Spleen (tissue), 11 donors: ENCODE data around the gene AKR1C2. TPM values are rescaled to one million over a fixed set of nuclear protein-coding genes. Genes with fewer than 3 reads are reported as not detected.
"Not testable (repeated sequence)": the region's sequence is repeated elsewhere in the genome, so short reads cannot be mapped to it uniquely, and the experiment has no call there.

ENCODE experiments used
- DNase-seq: peaks from one replicate; pipeline ENCODE4 v3.0.0-alpha.2; 2020
- H3K27ac ChIP-seq, 8 donors: fragments of 200-600 bp; sonication (generic) in 7 of 8; 1 replicate in 4 of 8; 2 replicates in 4 of 8; pipeline versions ENCODE4 v1.5.0 to v1.8.0; 2016 to 2021; ENCODE audit warnings: inconsistent platforms in 4 of 8, mild to moderate bottlenecking in 4 of 8, moderate library complexity in 1 of 8
- H3K27me3 ChIP-seq, 7 donors: fragments of 200-600 bp; sonication (generic) in 6 of 7; replicated peaks in 1 of 7; 1 replicate in 4 of 7; 2 replicates in 3 of 7; pipeline versions ENCODE4 v1.5.0 to v1.8.0; 2016 to 2021; ENCODE audit warnings: inconsistent platforms in 3 of 7, mild to moderate bottlenecking in 1 of 7
- H3K36me3 ChIP-seq, 6 donors: fragments of 200-600 bp; sonication (generic) in 5 of 6; 1 replicate in 4 of 6; 2 replicates in 2 of 6; pipeline versions ENCODE4 v1.5.0 to v1.8.0; 2016 to 2021; ENCODE audit warnings: inconsistent platforms in 2 of 6
- H3K4me1 ChIP-seq, 6 donors: fragments of 200-600 bp; sonication (generic) in 5 of 6; 1 replicate in 3 of 6; 2 replicates in 3 of 6; pipeline versions ENCODE4 v1.5.0 to v1.8.0; 2016 to 2021; ENCODE audit warnings: inconsistent platforms in 3 of 6
- H3K4me3 ChIP-seq, 8 donors: fragments of 200-600 bp; sonication (generic) in 7 of 8; 1 replicate in 4 of 8; 2 replicates in 4 of 8; pipeline versions ENCODE4 v1.5.0 to v1.8.0; 2016 to 2021; ENCODE audit warnings: inconsistent platforms in 4 of 8, mild to moderate bottlenecking in 4 of 8, moderate library complexity in 2 of 8
- H3K9me3 ChIP-seq, 8 donors: fragments of 200-600 bp; sonication (generic) in 7 of 8; 1 replicate in 4 of 8; 2 replicates in 4 of 8; pipeline versions ENCODE4 v1.5.0 to v1.8.0; 2016 to 2021; ENCODE audit warnings: inconsistent platforms in 4 of 8
- POLR2A ChIP-seq, 3 donors: fragments of 450-650 bp; IDR thresholded peaks; one replicate each; pipeline ENCODE4 v1.5.1; 2017; ENCODE audit warnings: antibody characterized with exemption in 3 of 3, mild to moderate bottlenecking in 1 of 3
- POLR2AphosphoS5 ChIP-seq, 3 donors: sonication (generic); formaldehyde crosslinking; IDR thresholded peaks; one replicate each; pipeline ENCODE4 v1.5.1; 2017; ENCODE audit warnings: antibody characterized with exemption in 3 of 3
- WGBS, 5 donors: extraction: QIAGEN DNeasy Blood & Tissue Kit in 3 of 5; methylation state at CpG; one replicate each; pipeline versions ENCODE4 v1.1.5 to v1.1.7; 2013 to 2018; 5-methylcytosine and 5-hydroxymethylcytosine counted together
- intact Hi-C: fragments of 100-400 bp; cut with DNase I; formaldehyde crosslinking; loops from one replicate; pipeline ENCODE4 v1.15.0; 2023; ENCODE audit warnings: low total_unique reads
- polyA plus RNA-seq, 3 donors: library from polyadenylated mRNA; stranded (reverse); fragments of 200-250 nt; gene quantifications; one replicate each; pipeline ENCODE4 v1.2.1, GENCODE V29; 2013
- total RNA-seq, 7 donors: library from RNA; depleted of rRNA in 3 of 7; stranded (reverse); fragments of >200 nt in 3 of 7; fragmentation: NEBNext Ultra II Directional in 4 of 7; extraction: Animal tissue kit (Norgen Biotek cat#: 25700) in 4 of 7; gene quantifications; one replicate each; pipeline versions ENCODE4 v1.1.0 to v1.2.1, GENCODE V29; 2016 to 2021
- TF ChIP-seq, protein P1 (sequence below), 11 experiments: fragments of 200-600 bp in 7 of 11; fragments of 450-650 bp in 4 of 11; sonication (generic) in 4 of 11; IDR thresholded peaks in 8 of 11; conservative IDR thresholded peaks in 3 of 11; 1 replicate in 7 of 11; 2 replicates in 4 of 11; pipeline versions ENCODE4 v1.4.0 to v1.8.0; 2016 to 2021; ENCODE audit warnings: antibody characterized with exemption in 11 of 11, inconsistent platforms in 4 of 11, mild to moderate bottlenecking in 1 of 11
- donor health status: healthy with polysubstance abuse.
- donor health status: DM: no; HTN: no; CAD: no; lungs with moderate emphysema.
- donor health status: DM: no; HTN: no; CAD: no.
- donor health status: Bipolar disorder and iron deficiency.
- donor health status: healthy.
- donor health status: DM: no; HTN: no; CAD: no.
- donor health status: DM: yes; HTN: yes; CAD: no.

AKR1C2 gene
- total and polyA plus RNA-seq, 10 donors, result 0.60 to 3.6 (median 2.1) TPM; not detected in 1

DNA sequence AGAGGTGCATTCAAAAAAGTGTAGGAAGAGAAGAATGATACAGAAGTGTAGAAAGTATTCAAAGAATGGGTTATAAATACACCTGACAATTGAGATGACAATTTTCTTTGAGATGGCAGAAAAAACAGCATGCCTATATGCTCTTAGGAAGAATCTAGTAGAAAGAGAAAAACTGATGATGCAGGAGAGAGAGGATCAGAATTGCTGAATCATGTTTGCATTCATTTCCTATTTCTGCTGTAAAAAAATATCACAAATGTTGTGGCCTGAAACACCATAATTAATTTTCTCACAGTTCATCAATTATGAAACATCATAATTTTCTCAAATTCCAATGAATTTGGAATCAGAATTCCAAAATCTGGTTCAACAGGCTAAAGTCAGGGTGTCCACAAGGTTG, 50.3 kb downstream of the AKR1C2 start:
- no peak for DNase-seq
- no peak overlapping the region for H3K4me3 ChIP-seq
- no peaks in the 10 kb centered on the region for H3K36me3 ChIP-seq
- no peaks in the 10 kb centered on the region for H3K9me3 ChIP-seq
- intact Hi-C loops, result no loop called here
- no peak overlapping the region for H3K27ac ChIP-seq
- H3K27me3 ChIP-seq, result no peaks in the 10 kb centered on the region
- no peaks in the 10 kb centered on the region for H3K4me1 ChIP-seq
- TF ChIP-seq, protein P1, sequence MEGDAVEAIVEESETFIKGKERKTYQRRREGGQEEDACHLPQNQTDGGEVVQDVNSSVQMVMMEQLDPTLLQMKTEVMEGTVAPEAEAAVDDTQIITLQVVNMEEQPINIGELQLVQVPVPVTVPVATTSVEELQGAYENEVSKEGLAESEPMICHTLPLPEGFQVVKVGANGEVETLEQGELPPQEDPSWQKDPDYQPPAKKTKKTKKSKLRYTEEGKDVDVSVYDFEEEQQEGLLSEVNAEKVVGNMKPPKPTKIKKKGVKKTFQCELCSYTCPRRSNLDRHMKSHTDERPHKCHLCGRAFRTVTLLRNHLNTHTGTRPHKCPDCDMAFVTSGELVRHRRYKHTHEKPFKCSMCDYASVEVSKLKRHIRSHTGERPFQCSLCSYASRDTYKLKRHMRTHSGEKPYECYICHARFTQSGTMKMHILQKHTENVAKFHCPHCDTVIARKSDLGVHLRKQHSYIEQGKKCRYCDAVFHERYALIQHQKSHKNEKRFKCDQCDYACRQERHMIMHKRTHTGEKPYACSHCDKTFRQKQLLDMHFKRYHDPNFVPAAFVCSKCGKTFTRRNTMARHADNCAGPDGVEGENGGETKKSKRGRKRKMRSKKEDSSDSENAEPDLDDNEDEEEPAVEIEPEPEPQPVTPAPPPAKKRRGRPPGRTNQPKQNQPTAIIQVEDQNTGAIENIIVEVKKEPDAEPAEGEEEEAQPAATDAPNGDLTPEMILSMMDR (IDR thresholded peaks at IDR 0.05 in 8 of 11, conservative IDR thresholded peaks at IDR 0.05 in 3 of 11), result no peak
- TF ChIP-seq POLR2A (IDR thresholded peaks at IDR 0.05), result no peak
- no peak for TF ChIP-seq POLR2AphosphoS5 (IDR thresholded peaks at IDR 0.05)

DNA sequence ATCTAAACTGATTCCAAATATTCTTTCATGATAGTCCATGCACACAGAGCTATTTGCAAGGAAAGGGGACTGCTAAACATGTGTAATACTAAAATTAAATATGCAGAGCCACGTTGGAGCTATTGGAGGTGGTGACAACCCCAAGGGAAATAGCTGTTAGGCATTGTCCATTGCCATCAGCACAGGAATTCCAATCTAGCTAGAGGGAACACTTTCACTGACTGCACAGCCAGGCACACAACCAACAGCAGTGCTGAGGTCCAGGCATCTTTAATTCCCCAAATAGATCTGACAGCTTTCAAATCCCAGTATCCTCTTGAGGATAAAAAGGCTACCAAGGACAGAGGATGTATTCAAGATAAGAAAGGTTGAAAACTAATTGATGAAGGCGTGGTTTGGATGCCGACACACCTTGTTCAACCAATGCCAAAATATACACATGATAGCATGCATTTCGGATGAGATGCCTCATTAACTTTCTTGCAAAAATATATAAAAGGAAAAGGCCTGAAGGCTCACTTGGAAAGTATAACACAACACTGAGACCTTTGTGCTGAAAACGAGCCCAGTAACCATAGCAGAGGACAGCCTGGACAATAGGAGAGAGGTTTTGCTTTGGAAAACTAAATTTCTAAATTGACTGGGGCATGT, 52.0 kb downstream of the AKR1C2 start:
- H3K36me3 ChIP-seq, DNase-seq, H3K27ac ChIP-seq, intact Hi-C loops, H3K4me3 ChIP-seq, H3K9me3 ChIP-seq, H3K4me1 ChIP-seq, H3K27me3 ChIP-seq: not testable (repeated sequence)
- WGBS, 5 donors, result 56 to 78% (median 69%) methylated on average over 5 of the region's 5 CpGs

DNA sequence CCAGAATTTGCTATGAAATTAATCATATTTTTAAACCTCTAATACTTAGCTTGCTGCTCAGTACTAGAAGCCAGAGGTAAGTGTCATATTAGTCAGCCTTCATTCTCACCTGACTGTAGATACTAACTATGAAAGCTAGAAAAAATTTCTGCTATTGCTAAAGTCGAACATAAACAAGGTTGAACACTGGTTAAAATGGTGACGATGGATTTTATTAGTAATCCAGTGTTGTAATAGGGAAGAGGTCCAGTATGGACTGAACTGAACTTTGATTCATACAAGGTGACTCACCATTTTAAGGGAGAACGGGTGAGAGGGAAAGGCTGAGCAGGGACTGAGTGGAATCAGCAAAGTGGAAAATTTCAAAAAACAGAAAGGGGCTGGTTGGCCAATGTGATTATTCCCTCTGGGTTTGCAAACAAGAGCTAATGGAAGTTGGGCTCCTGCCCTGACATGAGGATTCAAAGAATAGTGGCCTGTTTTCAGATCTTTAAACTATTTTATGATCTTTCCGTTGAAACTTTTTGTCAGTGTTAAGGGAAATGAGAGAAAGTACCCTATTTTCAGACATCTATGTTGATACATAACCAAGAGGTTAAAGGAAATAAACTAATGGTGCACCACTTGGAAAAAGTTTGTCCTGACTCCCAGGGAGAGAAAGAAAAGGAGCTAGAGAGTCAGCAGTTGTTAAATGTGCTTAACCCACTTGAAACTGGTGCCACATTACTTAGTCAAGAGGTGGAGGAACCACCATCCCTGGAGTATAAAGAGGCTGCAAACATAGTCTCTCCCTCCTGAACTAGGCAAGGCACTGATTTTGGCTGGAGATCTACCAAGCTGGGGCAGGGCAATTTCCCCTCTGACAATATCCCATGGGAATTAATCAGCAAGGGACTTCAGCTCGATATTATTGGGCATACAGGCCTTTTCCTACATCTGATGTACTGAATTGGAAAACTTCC, 55.7 kb downstream of the AKR1C2 start:
- no peaks in the 10 kb centered on the region for H3K27me3 ChIP-seq
- no peaks in the 10 kb centered on the region for H3K36me3 ChIP-seq
- TF ChIP-seq POLR2AphosphoS5 (IDR thresholded peaks at IDR 0.05) (no peak), POLR2A (IDR thresholded peaks at IDR 0.05) (no peak)
- TF ChIP-seq, protein P1 (IDR thresholded peaks at IDR 0.05 in 8 of 11, conservative IDR thresholded peaks at IDR 0.05 in 3 of 11), result no peak
- no peaks in the 10 kb centered on the region for H3K9me3 ChIP-seq
- intact Hi-C loops, result no loop called here
- 49 to 93% (median 88%) methylated on average over 5 of the region's 5 CpGs for WGBS, 5 donors
- no peak for DNase-seq
- no peak overlapping the region for H3K27ac ChIP-seq
- no peaks in the 10 kb centered on the region for H3K4me1 ChIP-seq
- no peak overlapping the region for H3K4me3 ChIP-seq

DNA sequence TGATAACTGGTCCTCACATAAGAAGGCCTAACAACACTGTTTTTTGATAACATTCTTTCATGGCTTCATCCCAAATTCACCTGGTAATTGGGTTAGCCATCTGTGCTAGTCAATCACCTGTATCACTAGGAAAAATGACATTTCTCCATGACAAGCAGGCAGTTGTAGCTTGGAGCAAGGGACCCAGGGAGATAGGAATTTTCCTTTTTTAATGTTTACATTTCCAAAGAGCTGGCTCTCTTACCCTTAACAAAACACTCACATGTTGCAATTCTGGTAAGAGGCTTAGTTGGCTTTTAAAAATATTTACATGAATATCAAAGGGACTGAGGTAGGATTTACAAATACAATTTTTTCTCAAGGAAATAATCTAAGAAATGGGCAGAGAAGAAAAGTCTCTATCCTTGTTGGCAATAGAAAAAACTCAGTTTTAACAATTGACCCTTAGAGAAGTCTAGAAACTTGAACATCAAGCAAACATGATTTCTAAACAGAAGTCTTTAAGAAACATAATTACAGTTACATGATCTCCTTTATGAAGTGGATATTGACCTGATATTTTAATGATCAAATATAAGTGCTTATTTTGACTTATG, 56.5 kb downstream of the AKR1C2 start:
- TF ChIP-seq POLR2AphosphoS5 (IDR thresholded peaks at IDR 0.05) (no peak), POLR2A (IDR thresholded peaks at IDR 0.05) (no peak)
- TF ChIP-seq, protein P1 (IDR thresholded peaks at IDR 0.05 in 8 of 11, conservative IDR thresholded peaks at IDR 0.05 in 3 of 11), result no peak
- intact Hi-C loops, result no loop called here

More for the DNA sequence above, 56.5 kb downstream of the AKR1C2 start:
- H3K27me3 ChIP-seq, result no peaks in the 10 kb centered on the region
- no peak overlapping the region for H3K27ac ChIP-seq
- H3K4me3 ChIP-seq, result no peak overlapping the region
- H3K4me1 ChIP-seq, result no peaks in the 10 kb centered on the region
- H3K36me3 ChIP-seq, result no peaks in the 10 kb centered on the region
- DNase-seq, result no peak
- H3K9me3 ChIP-seq, result no peaks in the 10 kb centered on the region
